CD4-positive, alpha-beta T cell treated with Interleukin-15 for 1 hour (primary cell): Measurements from ENCODE around the gene LYRM2.

Experiments used
- DNase-seq: peaks from one replicate; pipeline ENCODE4 v3.0.0-alpha.2; 2020

Gene LYRM2

DNA sequence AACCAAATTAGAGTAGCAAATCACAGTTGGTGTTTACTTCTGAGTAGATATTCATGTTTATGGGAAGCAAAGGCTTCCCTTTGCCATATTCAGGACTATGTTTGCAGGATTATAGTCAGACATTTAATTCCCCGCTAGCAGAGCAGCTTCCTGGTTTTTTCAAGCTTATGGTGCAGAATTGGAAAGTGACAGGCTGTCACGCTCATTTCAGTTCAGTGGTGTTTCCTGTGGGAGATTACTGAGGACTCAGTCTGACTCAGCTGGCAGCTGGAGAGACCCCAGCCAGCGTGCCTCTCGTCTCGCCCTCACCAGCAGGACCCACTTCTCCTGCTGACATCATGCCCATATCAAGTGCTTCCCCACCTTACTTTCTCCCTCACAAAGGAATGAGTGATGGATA, 85.1 kb downstream of the LYRM2 start:
- DNase-seq: no peak

DNA sequence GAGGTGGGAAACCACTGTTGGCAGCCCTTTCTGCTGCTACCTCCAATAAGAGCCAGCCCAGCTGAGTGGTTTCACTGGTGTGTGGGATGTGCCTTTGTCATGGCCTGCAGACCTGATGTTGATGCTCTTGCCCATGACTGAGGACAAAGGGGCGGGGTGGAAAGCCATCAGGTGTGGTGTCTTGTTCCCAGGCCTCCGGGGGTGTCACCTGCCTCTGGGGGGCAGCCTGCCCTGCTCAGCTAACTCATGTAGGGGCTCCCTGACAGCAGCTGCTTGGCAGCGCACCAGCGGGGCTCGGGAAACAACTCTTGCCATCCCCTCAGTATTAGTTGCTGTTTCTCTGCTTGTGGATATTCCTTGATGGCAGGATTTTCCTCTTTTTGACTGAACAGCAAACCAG, 91.3 kb downstream of the LYRM2 start:
- no peak for DNase-seq

DNA sequence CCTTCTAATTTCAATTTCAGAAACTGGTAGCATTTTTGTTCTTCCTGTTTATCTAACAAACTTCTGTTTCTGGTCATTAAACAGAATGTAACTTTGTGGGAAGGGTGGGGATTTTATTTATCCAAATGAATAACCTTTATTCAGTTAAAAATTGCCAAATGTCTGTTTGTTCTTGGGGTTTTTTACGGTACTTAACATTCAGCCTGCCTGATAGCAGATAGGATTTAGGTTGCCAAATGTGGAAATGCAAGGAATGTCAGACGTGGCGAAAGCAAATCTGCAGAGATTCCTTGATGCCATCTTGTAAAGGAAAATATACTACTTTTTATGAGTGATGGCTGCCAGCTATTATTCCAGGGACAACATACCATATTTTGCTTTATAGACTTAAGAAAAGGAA, 95.7 kb downstream of the LYRM2 start:
- DNase-seq: no peak

DNA sequence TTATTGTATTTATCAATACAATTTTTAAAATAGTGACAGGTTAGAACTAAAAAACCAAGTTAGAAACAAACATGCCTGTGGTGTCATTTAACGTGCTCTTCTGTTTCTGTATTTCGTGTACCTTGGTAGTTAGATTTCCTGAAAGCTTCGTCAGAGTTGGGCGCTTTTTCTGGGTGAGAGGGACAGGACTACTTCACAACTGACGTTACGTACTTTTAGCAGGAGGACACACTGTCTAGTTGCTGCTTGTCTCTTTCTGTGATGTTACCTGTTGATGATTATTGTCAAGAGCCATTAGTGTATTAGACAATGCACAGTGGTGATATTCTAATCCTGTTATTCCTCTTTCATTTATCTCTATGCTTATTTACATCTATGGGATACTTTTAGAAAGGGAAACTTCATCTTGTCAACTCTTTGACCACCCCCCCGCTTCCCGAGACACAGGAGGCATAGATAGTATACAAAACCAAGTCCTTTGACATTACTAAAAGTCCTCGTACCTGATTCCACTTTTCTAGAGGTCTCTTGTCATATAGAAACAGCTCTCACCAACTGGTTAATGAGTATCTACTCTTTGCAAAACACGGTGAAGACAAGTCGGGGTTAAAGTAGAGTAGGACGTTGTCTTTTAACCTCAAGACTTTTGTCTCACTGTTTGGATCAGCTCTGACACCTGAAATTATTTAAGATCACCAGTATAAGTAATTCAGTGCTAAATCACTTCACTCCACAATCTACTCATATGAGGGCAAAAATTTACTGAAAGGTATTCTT, 96.3 kb downstream of the LYRM2 start:
- no peak for DNase-seq

DNA sequence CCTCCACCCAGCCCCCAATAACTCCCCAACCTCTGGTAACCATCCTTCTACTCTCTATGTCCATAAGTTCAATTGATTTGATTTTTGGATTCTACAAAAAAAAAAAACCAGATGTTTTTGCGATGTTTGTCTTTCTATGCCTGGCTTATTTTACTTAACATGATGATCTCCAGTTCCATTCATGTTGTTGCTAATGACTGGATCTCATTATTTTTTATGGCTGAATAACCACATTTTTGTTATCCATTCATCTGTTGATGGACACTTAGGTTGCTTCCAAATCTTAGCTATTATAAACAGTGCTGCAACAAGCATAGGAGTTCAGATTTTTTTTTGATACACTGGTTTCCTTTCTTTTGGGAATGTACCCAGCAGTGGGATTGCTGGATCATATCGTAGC, 98.8 kb downstream of the LYRM2 start:
- no peak for DNase-seq

DNA sequence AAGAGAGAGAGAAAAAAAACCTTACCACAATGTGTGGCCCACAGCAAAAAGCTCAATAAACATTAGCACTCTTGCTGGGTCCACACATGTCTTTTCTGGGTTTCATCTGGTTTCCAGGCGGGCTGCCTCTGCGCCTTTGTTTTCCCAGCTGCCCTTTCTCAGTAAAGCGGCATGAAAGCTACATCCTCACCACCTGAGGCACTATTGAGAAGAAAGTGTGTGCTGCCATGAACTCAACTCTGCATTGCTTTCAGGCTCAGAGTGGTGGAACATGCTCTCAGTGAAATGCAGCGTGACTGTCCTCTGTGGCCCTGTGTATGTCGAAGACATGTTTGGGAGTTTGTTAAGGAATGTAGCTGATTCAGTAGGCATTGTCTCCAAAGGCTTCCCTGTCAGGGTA, 102.3 kb downstream of the LYRM2 start:
- DNase-seq: no peak

DNA sequence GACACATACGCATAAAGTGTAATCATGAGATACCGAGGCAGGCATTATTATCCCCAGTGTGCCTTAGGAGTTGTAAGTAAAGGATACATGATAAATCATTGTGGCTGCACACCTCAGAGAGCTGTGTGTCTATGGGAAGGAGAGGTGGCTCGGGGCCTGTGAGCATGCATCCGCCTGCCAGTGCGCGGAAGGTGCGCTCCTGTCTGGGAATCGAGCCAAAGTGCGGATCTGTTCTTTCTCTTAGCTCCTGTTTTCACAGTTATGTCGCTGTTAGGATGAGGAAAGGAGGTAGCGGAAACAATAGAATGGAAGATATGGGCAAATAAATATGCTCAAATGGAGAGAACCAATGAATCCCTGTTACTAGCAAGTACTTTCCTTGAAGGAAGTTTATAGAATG, 107.6 kb downstream of the LYRM2 start:
- DNase-seq: no peak

DNA sequence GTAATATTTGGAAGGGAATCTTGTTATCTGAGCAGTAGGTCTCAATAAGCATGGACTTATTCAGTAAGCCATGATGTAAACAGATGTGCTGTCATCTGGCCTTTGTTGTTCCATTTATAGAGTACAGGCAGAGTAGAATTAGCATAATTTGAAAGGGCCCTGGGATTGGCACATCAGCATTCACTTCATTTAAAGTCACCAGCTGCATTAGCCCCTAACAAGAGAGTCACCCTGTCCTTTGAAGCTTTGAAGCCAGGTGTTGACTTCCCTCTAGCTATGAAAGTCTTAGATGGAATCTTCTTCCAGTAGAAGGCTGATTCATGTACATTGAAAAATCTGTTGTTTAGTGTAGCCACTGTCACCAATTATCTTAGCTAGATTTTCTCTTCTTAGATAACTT, 109.7 kb downstream of the LYRM2 start:
- DNase-seq: no peak

DNA sequence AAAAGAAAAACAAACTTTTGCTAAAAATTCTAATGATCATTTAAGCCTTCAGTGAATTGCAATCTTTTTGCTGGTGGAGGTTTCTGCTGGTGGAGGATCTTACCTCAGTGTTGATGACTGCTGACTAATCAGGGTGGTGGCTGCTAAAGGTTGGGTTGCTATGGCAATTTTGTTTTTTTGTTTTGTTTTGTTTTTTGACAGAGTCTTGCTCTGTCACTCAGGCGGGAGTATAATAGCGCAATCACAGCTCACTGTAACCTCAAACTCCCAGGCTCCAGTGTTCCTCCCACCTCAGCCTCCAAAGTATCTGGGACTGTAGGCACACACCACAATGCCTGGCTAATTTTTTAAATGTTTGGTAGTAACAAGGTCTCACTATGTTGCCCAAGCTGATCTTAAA, 110.9 kb downstream of the LYRM2 start:
- no peak for DNase-seq

DNA sequence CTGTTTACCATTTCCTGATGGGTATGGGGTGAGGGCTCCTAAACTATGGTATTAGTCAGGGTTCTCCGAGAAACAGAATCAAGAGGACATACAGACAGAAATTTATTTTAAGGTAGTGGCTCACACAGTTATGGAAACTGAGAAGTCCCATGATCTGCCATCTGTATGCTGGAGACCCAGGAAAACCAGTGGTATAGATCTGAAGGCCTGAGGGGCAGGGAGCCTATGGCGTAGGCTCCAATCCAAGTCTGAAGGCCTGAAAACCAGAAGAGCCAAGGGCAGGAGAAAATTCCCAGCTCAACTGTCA, 112.0 kb downstream of the LYRM2 start:
- DNase-seq: no peak

DNA sequence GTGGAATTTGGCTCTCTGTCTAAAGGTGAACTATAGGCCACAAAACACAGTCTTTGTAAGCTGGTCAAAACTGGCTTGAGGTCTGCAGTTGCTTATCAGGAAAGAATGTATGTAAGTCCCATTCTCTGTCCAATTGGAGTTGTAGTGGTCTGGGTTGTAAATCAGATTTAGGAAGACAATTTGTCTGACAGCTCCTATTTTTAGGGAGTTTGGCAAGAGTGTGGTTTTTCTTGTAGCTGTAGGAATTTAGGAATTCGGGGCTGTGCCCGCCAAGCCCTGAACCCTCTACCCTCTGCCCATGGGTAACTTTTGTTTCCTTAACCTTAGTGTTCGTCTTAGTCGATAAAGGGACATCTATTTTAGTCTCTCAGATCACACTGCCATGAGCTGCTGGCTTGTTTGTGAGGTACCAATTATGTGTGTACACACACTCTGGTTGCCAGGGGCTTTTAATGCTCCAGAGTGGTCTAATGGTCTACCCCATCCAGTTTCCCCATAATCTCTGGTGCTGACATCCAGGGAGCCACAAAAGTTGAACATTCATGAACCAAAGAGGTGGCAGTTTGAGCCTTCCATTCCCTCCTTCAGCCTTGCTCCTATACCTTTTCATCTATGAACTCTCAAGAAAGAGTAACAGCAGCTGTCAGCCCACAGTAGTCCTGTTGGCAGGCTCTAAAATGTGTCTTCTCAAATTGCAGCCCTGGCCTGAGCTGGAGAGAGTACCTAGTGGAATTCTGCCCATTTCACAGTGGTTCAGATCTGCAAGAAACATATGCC, 112.6 kb downstream of the LYRM2 start:
- DNase-seq: no peak

DNA sequence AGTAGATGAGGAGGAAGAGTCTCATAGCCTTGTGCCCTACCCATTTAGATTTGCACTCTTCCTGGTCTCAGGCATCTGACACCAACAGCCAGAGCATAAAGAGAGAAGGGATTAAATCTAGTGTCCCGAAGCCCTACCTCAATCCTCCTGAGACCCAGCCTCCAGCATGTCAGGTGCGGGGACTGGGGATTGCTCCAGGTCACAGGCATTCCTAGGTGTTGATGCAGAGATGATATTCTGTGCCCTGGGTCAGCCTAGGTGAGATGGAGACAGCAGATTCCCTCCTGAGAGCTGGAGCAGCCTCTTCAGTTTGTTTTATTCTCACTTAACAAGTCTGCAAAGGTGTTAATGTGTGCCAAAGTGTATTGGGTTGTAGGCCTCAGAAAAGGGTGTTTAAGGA, 115.8 kb downstream of the LYRM2 start:
- no peak for DNase-seq

DNA sequence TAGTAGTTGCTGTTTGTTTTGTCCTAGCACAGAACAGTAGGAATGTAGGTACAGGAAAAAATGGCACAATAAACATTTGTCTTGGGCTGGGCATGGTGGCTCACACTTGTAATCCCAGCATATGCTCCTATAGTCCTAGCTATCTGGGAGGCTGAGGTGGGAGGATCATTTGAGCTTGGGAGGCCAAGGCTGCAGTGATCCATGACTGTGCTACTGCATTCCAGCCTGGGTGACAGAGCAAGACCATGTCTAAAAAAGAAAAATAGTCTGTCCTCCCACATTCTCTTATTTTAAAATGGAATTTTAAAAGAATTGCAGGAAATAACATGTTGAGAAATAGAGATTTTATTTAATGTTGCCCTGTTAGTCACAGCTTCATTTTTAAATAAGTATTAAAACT, 117.8 kb downstream of the LYRM2 start:
- DNase-seq: no peak

DNA sequence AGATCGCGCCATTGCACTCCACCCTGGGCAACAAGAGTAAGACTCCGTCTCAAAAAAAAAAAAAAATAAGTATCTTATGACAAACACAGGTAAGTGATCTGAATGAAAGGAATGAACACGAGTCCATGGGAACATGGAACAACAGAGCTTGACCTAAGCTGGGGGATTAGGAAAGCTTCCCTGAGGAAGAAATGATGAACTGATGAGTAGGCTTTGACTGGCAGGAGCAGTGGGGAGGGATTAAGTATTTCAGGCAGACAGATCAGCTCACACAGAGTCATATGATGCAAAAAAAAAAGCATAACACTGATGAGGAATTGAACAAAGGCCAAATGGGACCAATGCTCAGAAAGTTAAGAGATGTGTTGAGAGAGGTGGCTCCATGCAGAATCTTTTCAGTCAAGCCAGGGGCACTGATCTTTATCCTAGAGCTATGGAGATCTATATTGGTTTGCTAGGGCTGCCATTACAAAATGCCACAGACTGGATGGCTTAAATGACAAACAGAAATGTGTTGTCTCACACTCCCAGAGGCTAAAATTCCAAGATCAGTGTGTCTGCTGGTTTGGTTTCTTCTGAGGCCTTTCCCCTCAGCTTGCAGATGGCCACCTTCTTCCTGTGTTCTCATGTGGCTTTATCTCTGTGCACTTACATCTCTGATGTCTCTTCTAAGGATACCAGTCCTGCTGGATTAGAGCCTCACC, 120.0 kb downstream of the LYRM2 start:
- no peak for DNase-seq
